Gastroesophageal sphincter (tissue), 4 donors: Measurements from ENCODE around the gene SOX6. TPM values are rescaled to one million over a fixed set of nuclear protein-coding genes. Genes with fewer than 3 reads are reported as not detected.

Experiments used
- ATAC-seq: fragments of 150-250 bp; one replicate; pipeline ENCODE4 v1.9.1; 2016; ENCODE audit warnings: mild to moderate bottlenecking, moderate library complexity
- H3K27ac ChIP-seq, 4 donors: fragments of 200-600 bp; sonication (generic) in 3 of 4; 1 replicate in 3 of 4; 2 replicates in 1 of 4; pipeline ENCODE4 v1.5.1; 2016 to 2019
- H3K27me3 ChIP-seq: fragments of 200-600 bp; sonication (generic); one replicate; pipeline ENCODE4 v1.5.1; 2019
- H3K36me3 ChIP-seq, 2 donors: fragments of 200-600 bp; sonication (generic); one replicate each; pipeline ENCODE4 v1.5.1; 2019; ENCODE audit warnings: control low read depth in 1 of 2
- H3K4me1 ChIP-seq, 3 donors: fragments of 200-600 bp; sonication (generic); 1 replicate in 2 of 3; 2 replicates in 1 of 3; pipeline ENCODE4 v1.5.1; 2016 to 2019; ENCODE audit warnings: control low read depth in 2 of 3
- H3K4me3 ChIP-seq, 2 donors: fragments of 200-600 bp; sonication (generic); one replicate each; pipeline ENCODE4 v1.5.1; 2019; ENCODE audit warnings: mild to moderate bottlenecking in 1 of 2, moderate library complexity in 1 of 2
- H3K9me3 ChIP-seq, 3 donors: fragments of 200-600 bp; sonication (generic); one replicate each; pipeline ENCODE4 v1.5.1; 2017 to 2019; ENCODE audit warnings: control low read depth in 2 of 3
- EP300 ChIP-seq: sonication (generic); formaldehyde crosslinking; IDR thresholded peaks from one replicate; pipeline ENCODE4 v1.6.1; 2017; ENCODE audit warnings: antibody characterized with exemption, mild to moderate bottlenecking
- POLR2A ChIP-seq, 2 donors: fragments of 450-650 bp; IDR thresholded peaks; one replicate each; pipeline ENCODE4 v1.6.1; 2017; ENCODE audit warnings: antibody characterized with exemption in 2 of 2, mild to moderate bottlenecking in 2 of 2, moderate library complexity in 1 of 2
- POLR2AphosphoS5 ChIP-seq: sonication (generic); formaldehyde crosslinking; IDR thresholded peaks from one replicate; pipeline ENCODE4 v1.6.1; 2017; ENCODE audit warnings: antibody characterized with exemption
- WGBS, 2 donors: methylation state at CpG; one replicate each; pipeline ENCODE4 v1.1.5; 2018; ENCODE audit warnings: low coverage in 1 of 2; 5-methylcytosine and 5-hydroxymethylcytosine counted together
- total RNA-seq, 4 donors: library from RNA; depleted of rRNA; stranded (reverse); fragments of >200 nt; gene quantifications; one replicate each; pipeline ENCODE4 v1.1.0, GENCODE V29; 2016
- TF ChIP-seq, protein P1 (sequence below), 4 experiments: fragments of 200-600 bp in 2 of 4; fragments of 450-650 bp in 2 of 4; sonication (generic) in 1 of 4; IDR thresholded peaks; one replicate each; pipeline ENCODE4 v1.5.1; 2017 to 2019; ENCODE audit warnings: antibody characterized with exemption in 4 of 4, mild to moderate bottlenecking in 2 of 4, moderate library complexity in 2 of 4

SOX6 gene
- total RNA-seq, 4 donors from 2014 or later: 1.2 to 21.9 (median 6.5) TPM

DNA sequence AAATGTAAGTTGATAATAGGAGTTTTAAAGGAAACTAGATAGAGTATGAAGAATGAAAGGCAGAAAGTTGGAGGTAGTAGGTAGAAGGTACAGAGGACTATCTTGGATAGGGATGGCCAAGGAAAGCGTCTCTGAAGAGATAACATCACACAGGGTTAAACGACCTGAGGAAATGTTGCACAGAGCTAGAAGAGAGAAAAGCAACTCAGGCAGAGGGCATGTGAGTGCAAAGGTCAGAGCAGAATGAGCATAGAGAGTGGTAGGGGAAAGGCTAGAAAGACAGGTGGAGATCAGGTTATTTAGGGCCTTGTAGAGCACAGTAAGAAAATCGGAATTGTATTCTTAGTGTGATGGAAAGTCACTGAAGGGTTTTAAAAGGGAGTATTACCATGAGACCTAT is 232.0 kb downstream of the SOX6 start:
- Histone ChIP-seq H3K27ac (no peak overlapping the region), H3K27me3 (no peaks in the 10 kb centered on the region), H3K9me3 (no peaks in the 10 kb centered on the region), H3K36me3 (no peaks in the 10 kb centered on the region), H3K4me3 (no peak overlapping the region), H3K4me1 (no peaks in the 10 kb centered on the region)
- ATAC-seq: no peak
- TF ChIP-seq POLR2AphosphoS5 (no peak), EP300 (no peak)
- 69 to 77% methylated on average over 3 of the region's 3 CpGs for WGBS, 2 donors

- no peak for TF ChIP-seq POLR2A (IDR thresholded peaks at IDR 0.05)
- TF ChIP-seq POLR2AphosphoS5: no peak
- TF ChIP-seq, protein P1, sequence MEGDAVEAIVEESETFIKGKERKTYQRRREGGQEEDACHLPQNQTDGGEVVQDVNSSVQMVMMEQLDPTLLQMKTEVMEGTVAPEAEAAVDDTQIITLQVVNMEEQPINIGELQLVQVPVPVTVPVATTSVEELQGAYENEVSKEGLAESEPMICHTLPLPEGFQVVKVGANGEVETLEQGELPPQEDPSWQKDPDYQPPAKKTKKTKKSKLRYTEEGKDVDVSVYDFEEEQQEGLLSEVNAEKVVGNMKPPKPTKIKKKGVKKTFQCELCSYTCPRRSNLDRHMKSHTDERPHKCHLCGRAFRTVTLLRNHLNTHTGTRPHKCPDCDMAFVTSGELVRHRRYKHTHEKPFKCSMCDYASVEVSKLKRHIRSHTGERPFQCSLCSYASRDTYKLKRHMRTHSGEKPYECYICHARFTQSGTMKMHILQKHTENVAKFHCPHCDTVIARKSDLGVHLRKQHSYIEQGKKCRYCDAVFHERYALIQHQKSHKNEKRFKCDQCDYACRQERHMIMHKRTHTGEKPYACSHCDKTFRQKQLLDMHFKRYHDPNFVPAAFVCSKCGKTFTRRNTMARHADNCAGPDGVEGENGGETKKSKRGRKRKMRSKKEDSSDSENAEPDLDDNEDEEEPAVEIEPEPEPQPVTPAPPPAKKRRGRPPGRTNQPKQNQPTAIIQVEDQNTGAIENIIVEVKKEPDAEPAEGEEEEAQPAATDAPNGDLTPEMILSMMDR (IDR thresholded peaks at IDR 0.05): no peak
- no peak for TF ChIP-seq EP300
- Histone ChIP-seq H3K4me3 (no peak overlapping the region), H3K9me3 (no peaks in the 10 kb centered on the region), H3K36me3 (no peaks in the 10 kb centered on the region), H3K27ac (no peak overlapping the region), H3K4me1 (no peaks in the 10 kb centered on the region), H3K27me3 (no peaks in the 10 kb centered on the region)
- no peak for ATAC-seq
- WGBS, 2 donors: 86 to 91% methylated on average over 1 of the region's 1 CpG
Observed at GRCh38 chr11:16121853-16122252, 234.5 kb downstream of the SOX6 start.

DNA sequence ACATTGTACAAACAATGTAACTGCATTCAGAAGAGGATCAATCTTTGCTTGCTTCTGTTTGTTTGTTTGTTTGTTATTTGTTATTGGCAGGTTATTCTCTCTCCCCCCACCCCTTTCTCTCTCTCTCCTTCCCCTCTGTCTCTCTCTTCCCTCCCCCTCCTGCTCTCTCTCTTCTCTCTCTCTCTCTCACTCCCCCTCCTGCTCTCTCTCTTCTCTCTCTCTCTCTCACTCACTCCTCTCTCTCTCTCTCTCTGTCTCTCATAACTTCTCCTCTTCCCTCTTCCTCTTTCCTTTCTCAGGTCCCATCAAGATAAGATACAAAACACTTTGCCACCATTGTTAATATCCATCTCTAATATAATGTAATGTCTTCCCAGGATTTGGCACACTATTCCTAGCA is 236.3 kb downstream of the SOX6 start:
- no peak for TF ChIP-seq POLR2AphosphoS5
- TF ChIP-seq POLR2A (IDR thresholded peaks at IDR 0.05): no peak
- TF ChIP-seq, protein P1 (IDR thresholded peaks at IDR 0.05): no peak
- no peak for TF ChIP-seq EP300
- Histone ChIP-seq H3K4me3 (no peak overlapping the region), H3K36me3 (no peaks in the 10 kb centered on the region), H3K27ac (no peak overlapping the region), H3K4me1 (no peaks in the 10 kb centered on the region), H3K9me3 (no peaks in the 10 kb centered on the region), H3K27me3 (no peaks in the 10 kb centered on the region)
- no peak for ATAC-seq

GRCh38 chr11:16117989-16118756 is 238.2 kb downstream of the SOX6 start:
- Histone ChIP-seq H3K9me3 (no peaks in the 10 kb centered on the region), H3K4me1 (no peaks in the 10 kb centered on the region), H3K27me3 (no peaks in the 10 kb centered on the region), H3K27ac (no peak overlapping the region), H3K36me3 (no peaks in the 10 kb centered on the region), H3K4me3 (no peak overlapping the region)
- 45 to 49% methylated on average over 2 to 4 of the region's 4 CpGs for WGBS, 2 donors
- ATAC-seq: no peak
- TF ChIP-seq POLR2AphosphoS5 (no peak), POLR2A (IDR thresholded peaks at IDR 0.05) (no peak), EP300 (no peak)
- TF ChIP-seq, protein P1 (IDR thresholded peaks at IDR 0.05): no peak

- Histone ChIP-seq H3K4me3 (no peak overlapping the region), H3K27me3 (no peaks in the 10 kb centered on the region), H3K27ac (no peak overlapping the region), H3K4me1 (peaks cover 0 to 8% (median 0%) of the 10 kb centered on the region in 3 donors), H3K36me3 (no peaks in the 10 kb centered on the region), H3K9me3 (no peaks in the 10 kb centered on the region)
- 69 to 100% methylated on average over 1 of the region's 1 CpG for WGBS, 2 donors
- no peak for ATAC-seq
- TF ChIP-seq POLR2A (IDR thresholded peaks at IDR 0.05) (no peak), EP300 (no peak), POLR2AphosphoS5 (no peak)
- TF ChIP-seq, protein P1 (IDR thresholded peaks at IDR 0.05): no peak
Observed at GRCh38 chr11:16114978-16115871, 241.1 kb downstream of the SOX6 start.
